ENCODE measurements around the gene CHST13. TPM values are rescaled to one million over a fixed set of nuclear protein-coding genes. Genes with fewer than 3 reads are reported as not detected.
A peak's percentile ranks its signal among the peaks of the same experiment; 100 is the strongest.

CHST13 gene
- total RNA-seq, 2 donors from 2014 or later = 0.60 to 0.74 TPM

- DNase-seq (peak; percentile 4), ATAC-seq (no peak)
- intact Hi-C loops (cut with DNase I) = no loop called here
Measured at GRCh38 chr3:126548556-126549466, 24.9 kb downstream of the CHST13 start.

- ATAC-seq (no peak), DNase-seq (peak; percentile 14)
- intact Hi-C loops (cut with DNase I) = no loop called here
Measured at GRCh38 chr3:126549861-126550487, 26.0 kb downstream of the CHST13 start.

DNA sequence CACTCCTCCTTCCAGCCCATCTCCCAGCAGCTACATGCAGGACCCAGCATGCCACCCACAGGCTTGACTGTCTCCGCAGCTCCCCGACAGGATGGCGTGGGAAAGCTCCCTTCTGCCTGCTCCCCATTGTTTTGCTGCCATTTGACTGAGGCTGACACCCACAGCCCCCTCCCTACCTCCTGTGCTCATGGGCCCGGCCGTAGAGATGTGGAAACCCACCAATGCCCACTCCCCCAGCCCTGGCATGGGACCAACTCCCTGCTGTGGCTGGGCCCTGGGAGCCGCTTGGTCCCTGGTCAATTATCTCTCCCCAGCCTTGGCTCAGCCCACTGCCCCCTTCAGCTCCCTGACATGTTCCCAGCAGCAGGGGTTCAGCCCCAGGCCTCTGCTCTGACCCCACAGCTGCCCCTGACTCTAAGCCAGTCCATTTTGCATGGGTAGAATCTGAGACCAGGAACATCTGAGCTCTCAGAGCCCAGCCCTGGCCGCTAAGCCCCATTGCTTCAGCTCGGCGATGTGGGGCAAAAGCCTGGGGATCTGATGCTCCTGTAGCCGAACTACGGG, 26.6 kb downstream of the CHST13 start:
- ATAC-seq (no peak), DNase-seq (peak; percentile 14)
- intact Hi-C loops (cut with DNase I) = no loop called here

GRCh38 chr3:126551121-126551838, 27.3 kb downstream of the CHST13 start:
- ATAC-seq (no peak), DNase-seq (peak; percentile 24)
- intact Hi-C loops (cut with DNase I) = no loop called here

DNA sequence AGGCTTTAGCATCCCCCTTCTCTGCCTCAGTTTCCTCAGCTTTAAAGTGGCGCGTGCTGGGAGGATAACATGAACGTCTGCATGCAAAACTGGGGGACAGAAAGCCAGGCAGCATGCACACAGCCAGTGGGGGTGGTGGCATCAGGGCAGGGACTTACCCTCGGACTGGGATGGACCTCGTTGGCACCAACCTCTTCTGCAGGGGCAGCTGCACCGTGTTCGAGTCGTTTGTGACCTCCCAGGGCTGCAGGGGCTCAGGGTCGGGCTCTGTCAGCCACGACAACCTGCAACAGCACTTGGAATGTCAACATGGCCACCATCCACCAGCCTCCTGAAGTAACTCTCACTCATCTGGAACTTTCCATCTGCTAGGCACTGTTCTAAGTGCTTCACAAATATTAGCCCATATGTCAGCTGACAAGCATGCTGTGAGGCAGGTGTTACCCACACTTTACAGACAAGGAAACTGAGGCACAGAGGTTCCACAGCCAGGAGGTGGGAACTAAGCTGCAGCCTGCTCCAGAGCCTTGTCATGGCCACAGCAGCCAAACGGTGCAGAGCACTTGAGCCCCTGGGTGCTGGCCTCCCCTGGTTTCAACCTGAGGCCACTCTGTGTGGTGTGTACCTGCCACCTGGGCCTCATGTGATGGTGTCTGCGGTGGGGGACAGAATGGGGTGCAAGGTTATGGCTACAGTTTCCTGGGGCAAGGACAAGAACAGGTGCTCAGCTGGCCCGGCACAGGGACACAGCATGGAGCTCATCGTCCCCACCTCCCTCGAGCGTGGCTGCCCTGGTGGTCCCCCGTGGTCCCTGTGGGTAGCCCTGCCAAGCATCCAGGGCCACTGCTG, 28.1 kb downstream of the CHST13 start:
- DNase-seq (peak; percentile 14), ATAC-seq (no peak)
- intact Hi-C loops (cut with DNase I) = no loop called here

DNA sequence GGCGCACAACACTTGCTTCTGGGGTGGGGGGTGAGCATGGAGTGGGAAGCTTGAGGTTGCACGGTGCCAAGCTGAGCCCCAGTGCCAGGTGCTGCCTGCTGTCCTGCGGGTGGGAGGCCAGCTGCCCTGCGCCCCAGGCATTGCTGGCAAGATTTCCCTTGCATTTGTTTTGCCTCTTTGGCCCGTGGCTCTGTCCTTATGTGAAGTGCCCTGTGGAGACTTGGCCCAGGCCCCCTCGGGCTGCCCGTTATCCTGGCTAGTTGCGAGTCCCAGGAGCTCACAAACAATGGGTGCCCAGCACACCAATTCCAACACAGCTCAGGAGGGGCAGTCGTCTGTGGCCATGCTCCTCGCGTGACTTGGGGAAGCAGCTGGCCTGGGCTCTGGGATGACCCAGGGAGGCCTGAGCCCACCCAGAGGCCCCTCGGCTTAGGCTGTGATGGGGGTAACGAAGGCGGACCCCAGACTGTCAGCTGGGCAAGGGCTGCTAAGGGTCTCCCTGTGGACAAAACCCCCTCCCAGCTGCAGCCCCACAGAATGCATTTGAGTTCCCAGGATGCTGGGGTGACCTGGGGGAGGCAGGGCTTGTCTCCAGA, 28.8 kb downstream of the CHST13 start:
- intact Hi-C loops (cut with DNase I) = no loop called here
- peak; percentile 17 for DNase-seq
- no peak for ATAC-seq

DNA sequence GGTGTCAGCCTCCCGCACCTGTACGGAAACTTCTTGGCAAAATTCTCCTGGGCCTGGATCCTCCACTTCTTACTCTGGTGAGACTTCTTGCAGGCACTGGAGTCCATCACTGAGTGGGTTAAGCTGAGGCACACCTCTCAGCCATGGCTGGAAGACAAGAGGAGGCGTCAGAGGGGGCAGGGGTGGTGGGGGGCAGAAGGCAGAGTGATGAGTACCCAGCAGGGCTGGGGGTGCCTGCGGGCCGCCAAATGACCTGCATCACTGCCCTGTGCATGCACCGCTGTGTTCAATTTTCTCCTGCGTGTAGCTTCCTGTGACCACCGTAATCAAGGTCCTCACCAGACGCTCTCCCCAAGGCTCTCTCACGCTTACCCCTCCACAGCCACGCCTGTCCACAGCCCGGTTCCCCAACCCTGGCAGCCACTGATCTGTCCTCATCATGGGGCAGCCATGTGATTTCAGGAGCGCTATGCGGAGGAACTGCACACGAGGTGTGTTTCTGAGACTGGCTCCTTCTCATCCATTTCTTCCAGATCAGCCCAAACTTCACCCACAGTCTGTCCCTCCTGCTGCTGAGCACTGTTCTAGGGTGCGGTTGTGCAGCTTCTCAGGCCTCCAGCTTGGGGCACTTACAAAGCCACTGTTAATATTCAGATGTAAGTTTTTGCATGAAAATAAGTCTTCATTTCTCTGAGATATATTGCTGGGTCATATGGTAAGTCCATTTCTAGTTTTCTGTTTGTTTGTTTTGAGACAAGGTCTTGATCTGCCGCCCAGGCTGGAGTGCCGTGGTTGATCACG, 29.5 kb downstream of the CHST13 start:
- DNase-seq (no peak), ATAC-seq (no peak)
- intact Hi-C loops (cut with DNase I) = no loop called here

- DNase-seq = peak; percentile 8
Measured at GRCh38 chr3:126554560-126555525, 30.9 kb downstream of the CHST13 start.

GRCh38 chr3:126555795-126556636, 32.1 kb downstream of the CHST13 start:
- intact Hi-C loops (cut with DNase I) = no loop called here
- DNase-seq (peak; percentile 5), ATAC-seq (no peak)

More at GRCh38 chr3:126554560-126555525, 30.9 kb downstream of the CHST13 start:
- ATAC-seq = no peak
- intact Hi-C loops (cut with DNase I) = no loop called here

- DNase-seq (no peak), ATAC-seq (no peak)
- intact Hi-C loops (cut with DNase I) = no loop called here
Measured at GRCh38 chr3:126556637-126557414, 32.9 kb downstream of the CHST13 start.

DNA sequence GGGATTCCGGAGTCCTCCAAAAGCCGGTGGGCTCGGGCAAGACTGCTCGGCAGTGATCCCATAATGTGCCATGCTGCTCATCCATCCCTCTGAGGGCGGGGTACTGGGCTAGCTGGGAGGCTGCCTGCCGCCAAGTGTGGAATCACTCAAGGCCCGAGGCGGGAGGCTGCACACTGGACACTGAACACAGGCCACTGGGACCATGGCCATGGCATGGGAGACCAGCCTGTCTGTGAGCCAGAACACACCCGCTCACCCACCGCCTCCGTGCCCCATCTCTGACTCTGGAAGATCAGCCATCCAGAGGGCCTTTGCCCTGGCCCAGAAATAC, 33.4 kb downstream of the CHST13 start:
- ATAC-seq (no peak), DNase-seq (no peak)
- intact Hi-C loops (cut with DNase I) = no loop called here

GRCh38 chr3:126557761-126558160, 33.8 kb downstream of the CHST13 start:
- intact Hi-C loops (cut with DNase I) = no loop called here
- DNase-seq = no peak
- ATAC-seq = no peak

- ATAC-seq (no peak), DNase-seq (no peak)
- intact Hi-C loops (cut with DNase I) = no loop called here
Measured at GRCh38 chr3:126558336-126559071, 34.5 kb downstream of the CHST13 start, which contains the start of gene C3orf22. TSS of gene C3orf22 (minus strand) at chr3:126558932. CDS start at chr3:126553390, 5,542 bp downstream.

- DNase-seq (no peak), ATAC-seq (no peak)
- intact Hi-C loops (cut with DNase I) = no loop called here
Measured at GRCh38 chr3:126562737-126563276, 38.9 kb downstream of the CHST13 start.

All from left cardiac atrium (tissue), 4 donors.